Measurements from ENCODE around the gene KDM7A. TPM values are rescaled to one million over a fixed set of nuclear protein-coding genes. Genes with fewer than 3 reads are reported as not detected.
A peak's percentile ranks its signal among the peaks of the same experiment; 100 is the strongest.

Gene KDM7A
- total RNA-seq, 6 donors from 2014 or later, result 12.9 to 41.8 (median 18.2) TPM

DNA sequence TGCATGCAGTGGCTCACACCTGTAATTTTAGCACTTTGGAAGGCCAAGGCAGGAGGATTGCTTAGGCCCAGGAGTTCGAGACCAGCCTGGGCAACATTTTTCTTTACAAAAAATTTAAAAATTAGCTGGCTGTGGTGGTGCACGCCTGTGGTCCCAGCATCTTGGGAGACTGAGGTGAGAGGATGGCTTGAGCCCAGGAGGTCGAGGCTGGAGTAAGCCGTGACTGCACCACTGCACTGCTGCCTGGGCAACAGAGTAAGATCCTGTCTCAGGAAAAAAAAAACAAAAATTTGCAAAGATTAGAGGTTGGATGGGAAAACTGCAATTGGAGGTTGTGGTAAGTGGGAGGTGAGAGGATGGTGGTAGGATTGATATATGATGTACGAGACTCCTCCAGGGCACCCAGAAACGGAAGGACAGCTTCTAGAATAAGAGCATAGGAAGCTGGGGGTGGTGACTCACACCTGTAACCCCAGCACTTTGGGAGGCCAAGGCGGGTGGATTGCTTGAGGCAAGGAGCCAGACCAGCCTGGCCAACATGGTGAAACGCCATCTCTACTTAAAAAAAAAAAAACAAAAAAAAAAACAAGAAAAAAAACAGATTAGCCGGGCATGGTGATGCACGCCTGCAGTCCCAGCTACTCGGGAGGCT, 94.9 kb downstream of the KDM7A start:
- H3K36me3 ChIP-seq, result no peaks in the 10 kb centered on the region
- no peaks in the 10 kb centered on the region for H3K9me3 ChIP-seq
- TF ChIP-seq CTCF (IDR thresholded peaks at IDR 0.05) (no peak), POLR2A (IDR thresholded peaks at IDR 0.05) (no peak), EP300 (IDR thresholded peaks at IDR 0.05) (no peak), POLR2AphosphoS5 (IDR thresholded peaks at IDR 0.05) (no peak)
- no peak overlapping the region for H3K4me3 ChIP-seq
- H3K27ac ChIP-seq, result no peak overlapping the region
- WGBS, 2 donors, result 91 to 96% methylated on average over 11 of the region's 11 CpGs
- no peak for DNase-seq
- no peak for ATAC-seq (ENCODE audit: low FRiP score in 2 of 2)
- H3K4me1 ChIP-seq, result peaks cover 0 to 3% (median 0%) of the 10 kb centered on the region in 4 donors
- no peaks in the 10 kb centered on the region for H3K27me3 ChIP-seq

GRCh38 chr7:140080919-140081318, 95.9 kb downstream of the KDM7A start:
- TF ChIP-seq POLR2AphosphoS5 (IDR thresholded peaks at IDR 0.05) (no peak), EP300 (IDR thresholded peaks at IDR 0.05) (no peak), CTCF (IDR thresholded peaks at IDR 0.05) (no peak), POLR2A (IDR thresholded peaks at IDR 0.05) (no peak)
- no peak for DNase-seq
- ATAC-seq (ENCODE audit: low FRiP score in 2 of 2), result no peak
- WGBS, 2 donors, result 76 to 78% methylated on average over 7 of the region's 7 CpGs
- no peaks in the 10 kb centered on the region for H3K27me3 ChIP-seq
- no peaks in the 10 kb centered on the region for H3K36me3 ChIP-seq
- H3K4me1 ChIP-seq, result peaks cover 0 to 3% (median 0%) of the 10 kb centered on the region in 4 donors
- H3K4me3 ChIP-seq, result no peak overlapping the region
- H3K27ac ChIP-seq, result no peak overlapping the region
- H3K9me3 ChIP-seq, result no peaks in the 10 kb centered on the region

DNA sequence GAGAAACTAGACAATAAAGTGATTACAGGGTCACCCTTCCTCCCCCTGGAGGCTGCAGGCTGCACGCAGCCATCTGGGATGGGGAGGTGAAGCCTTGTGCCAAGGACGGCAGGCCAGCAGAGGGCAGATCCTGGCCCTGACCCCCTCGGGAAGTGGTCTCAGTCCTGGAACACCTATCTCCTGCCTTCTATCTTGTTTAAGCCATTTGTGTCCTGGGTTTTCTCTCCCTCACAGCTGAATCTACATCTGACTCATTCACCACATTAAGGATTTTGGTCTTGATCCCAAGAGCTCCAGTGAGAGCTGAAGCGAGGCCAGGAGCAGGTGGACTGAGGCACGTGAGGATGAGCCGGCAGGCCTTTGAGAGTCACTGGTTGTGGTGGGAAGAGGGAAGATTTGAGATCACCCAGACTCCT, 97.7 kb downstream of the KDM7A start:
- Histone ChIP-seq H3K4me1 (no peaks in the 10 kb centered on the region), H3K4me3 (no peak overlapping the region), H3K27me3 (no peaks in the 10 kb centered on the region), H3K9me3 (no peaks in the 10 kb centered on the region), H3K36me3 (no peaks in the 10 kb centered on the region), H3K27ac (no peak overlapping the region)
- 55 to 59% methylated on average over 6 of the region's 6 CpGs for WGBS, 2 donors
- DNase-seq (no peak), ATAC-seq (ENCODE audit: low FRiP score in 2 of 2) (peak in 1 of 2 donors; percentile 31)
- TF ChIP-seq POLR2A (IDR thresholded peaks at IDR 0.05) (no peak), CTCF (IDR thresholded peaks at IDR 0.05) (peak in 3 of 6 experiments; percentile 24 to 28 (median 27)), POLR2AphosphoS5 (IDR thresholded peaks at IDR 0.05) (no peak), EP300 (IDR thresholded peaks at IDR 0.05) (no peak)

DNA sequence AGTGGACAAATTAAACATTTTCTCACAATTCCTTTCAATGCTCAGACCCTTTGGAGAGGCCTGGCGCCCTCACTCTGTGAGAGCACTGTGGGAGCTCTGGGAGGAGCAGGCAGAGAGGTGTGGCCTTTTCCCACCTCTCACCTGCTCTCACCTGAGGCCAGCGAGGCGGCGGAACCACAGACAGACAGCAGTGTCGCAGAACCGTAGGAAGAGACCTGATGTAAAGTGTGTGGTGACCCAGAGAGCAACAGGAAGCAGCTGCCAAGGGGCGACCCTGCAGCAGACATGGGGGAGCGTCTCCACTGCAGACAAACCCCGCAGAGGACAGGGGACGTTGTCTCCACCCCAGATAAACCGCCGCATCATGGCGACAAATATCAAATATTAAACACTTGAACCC, 98.4 kb downstream of the KDM7A start:
- Histone ChIP-seq H3K4me1 (no peaks in the 10 kb centered on the region), H3K36me3 (no peaks in the 10 kb centered on the region), H3K27me3 (no peaks in the 10 kb centered on the region), H3K4me3 (no peak overlapping the region), H3K9me3 (no peaks in the 10 kb centered on the region), H3K27ac (no peak overlapping the region)
- ATAC-seq (ENCODE audit: low FRiP score in 2 of 2) (no peak), DNase-seq (no peak)
- TF ChIP-seq POLR2AphosphoS5 (IDR thresholded peaks at IDR 0.05) (no peak), CTCF (IDR thresholded peaks at IDR 0.05) (no peak), EP300 (IDR thresholded peaks at IDR 0.05) (no peak), POLR2A (IDR thresholded peaks at IDR 0.05) (no peak)
- WGBS, 2 donors, result 72 to 78% methylated on average over 13 of the region's 13 CpGs

DNA sequence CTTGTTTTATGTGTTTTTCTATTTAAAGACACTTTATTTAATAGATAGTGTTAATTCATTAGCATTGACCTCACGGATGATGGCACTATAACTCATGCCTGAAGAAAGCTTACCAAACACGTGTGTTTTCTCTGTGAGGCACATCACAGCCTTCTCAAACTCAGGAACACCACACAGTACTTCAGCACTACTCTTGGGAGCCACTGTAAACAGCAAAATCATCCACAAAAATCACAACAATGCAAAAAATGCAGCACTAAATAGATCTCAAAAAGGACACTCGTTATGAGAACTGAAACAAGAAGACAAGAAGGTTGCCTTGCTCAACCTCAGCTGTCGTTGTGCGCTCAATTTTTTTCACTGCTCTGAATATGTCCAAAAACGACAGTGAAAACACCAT, 102.0 kb downstream of the KDM7A start:
- DNase-seq, result no peak
- no peak overlapping the region for H3K27ac ChIP-seq
- H3K36me3 ChIP-seq, result no peaks in the 10 kb centered on the region
- peaks cover 0 to 6% (median 0%) of the 10 kb centered on the region in 4 donors for H3K9me3 ChIP-seq
- WGBS, 2 donors, result 65 to 80% methylated on average over 6 of the region's 6 CpGs
- no peak overlapping the region for H3K4me3 ChIP-seq
- H3K4me1 ChIP-seq, result no peaks in the 10 kb centered on the region
- no peaks in the 10 kb centered on the region for H3K27me3 ChIP-seq
- ATAC-seq (ENCODE audit: low FRiP score in 2 of 2), result peak in 1 of 2 donors; percentile 29
- TF ChIP-seq EP300 (IDR thresholded peaks at IDR 0.05), result no peak
- TF ChIP-seq POLR2A (IDR thresholded peaks at IDR 0.05), result no peak
- no peak for TF ChIP-seq CTCF (IDR thresholded peaks at IDR 0.05)
- no peak for TF ChIP-seq POLR2AphosphoS5 (IDR thresholded peaks at IDR 0.05)

Data from upper lobe of left lung (tissue), 6 donors.